NOMO-1 treated with DMSO at 0.1 percent for 48 hours (cell line): Measurements from ENCODE around the gene CCNDBP1.
"Not testable (repeated sequence)": the region's sequence is repeated elsewhere in the genome, so short reads cannot be mapped to it uniquely, and the experiment has no call there.

Experiments
- DNase-seq: peaks from one replicate; lab custom pipeline; 2025; ENCODE audit not compliant: unreplicated experiment; lab: John Stamatoyannopoulos, UW

The CCNDBP1 gene

DNA sequence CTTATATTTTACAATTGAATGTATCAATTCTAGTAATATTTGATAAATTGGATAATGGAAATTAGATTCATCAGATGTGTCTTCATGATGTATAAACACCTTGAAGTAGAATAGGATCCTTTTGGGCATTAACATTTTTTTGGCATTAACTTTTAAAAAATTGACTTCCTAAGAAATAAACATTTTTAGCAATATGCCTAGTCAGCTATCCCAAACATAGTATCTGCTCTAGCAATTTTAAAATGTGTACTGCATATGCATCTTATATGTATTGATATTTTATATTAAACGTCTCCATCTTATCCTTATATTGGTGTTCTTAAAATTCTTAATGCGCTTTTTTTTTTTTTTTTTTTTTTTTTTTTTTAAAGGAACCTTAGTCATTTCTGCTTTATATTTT, 8.5 kb downstream of the CCNDBP1 start:
- DNase-seq: no peak

DNA sequence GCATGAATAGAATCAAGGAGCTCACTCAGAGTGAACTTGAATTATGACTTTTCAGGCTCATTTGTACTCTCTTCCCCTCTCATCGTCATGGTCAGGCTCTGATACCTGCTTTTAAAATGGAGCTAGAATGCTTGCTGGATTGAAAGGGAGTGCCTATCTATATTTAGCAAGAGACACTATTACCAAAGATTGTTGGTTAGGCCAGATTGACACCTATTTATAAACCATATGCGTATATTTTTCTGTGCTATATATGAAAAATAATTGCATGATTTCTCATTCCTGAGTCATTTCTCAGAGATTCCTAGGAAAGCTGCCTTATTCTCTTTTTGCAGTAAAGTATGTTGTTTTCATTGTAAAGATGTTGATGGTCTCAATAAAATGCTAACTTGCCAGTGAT, 9.6 kb downstream of the CCNDBP1 start:
- DNase-seq: no peak

DNA sequence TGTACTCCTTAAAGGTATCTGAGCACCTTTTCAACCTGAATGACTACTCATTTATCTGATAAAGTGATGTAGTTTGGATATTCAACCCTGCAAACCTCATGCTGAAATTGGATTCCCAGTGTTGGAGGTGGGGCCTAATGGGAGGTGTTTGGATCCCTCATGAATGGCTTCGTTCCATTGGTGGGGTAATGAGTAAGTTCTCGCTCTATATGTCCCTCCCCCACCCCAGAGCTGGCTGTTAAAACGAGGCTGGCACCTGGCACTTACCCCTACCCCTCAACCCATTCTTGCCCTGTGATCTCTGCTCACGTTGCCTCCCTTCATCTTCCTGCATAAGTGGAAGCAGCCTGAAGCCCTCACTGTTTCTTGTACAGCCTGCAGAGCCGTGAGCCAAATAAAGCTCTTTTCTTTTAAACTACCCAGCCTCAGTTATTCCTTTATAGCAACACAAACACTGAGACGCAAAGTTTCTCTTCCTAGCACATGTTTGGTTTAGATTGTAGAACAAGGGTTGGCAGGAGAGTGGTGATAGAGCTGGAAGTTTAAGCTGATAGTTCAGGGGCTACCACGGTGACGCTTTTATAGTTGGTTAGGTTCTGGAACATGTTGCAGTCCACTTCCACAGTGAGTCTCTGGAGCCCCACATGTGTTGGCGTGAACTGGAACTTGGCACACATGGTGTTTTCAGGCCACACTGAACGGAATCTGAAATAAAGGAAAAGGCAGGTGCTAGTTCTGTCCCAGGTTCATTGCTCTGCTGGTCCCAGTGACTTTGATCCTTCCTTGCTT, 11.8 kb downstream of the CCNDBP1 start:
- no peak for DNase-seq

DNA sequence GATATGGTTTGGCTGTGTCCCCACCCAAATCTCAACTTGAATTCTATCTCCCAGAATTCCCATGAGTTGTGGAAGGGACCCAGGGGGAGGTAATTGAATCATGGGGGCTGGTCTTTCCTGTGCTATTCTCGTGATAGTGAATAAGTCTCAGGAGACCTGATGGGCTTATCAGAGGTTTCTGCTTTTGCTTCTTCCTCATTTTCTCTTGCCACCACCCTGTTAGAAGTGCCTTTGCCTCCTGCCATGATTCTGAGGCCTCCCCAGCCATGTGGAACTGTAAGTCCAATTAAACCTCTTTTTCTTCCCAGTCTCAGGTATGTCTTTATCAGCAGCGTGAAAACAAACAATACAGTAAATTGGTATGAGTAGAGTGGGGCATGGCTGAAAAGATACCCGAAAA, 12.6 kb downstream of the CCNDBP1 start:
- DNase-seq: not testable (repeated sequence)

DNA sequence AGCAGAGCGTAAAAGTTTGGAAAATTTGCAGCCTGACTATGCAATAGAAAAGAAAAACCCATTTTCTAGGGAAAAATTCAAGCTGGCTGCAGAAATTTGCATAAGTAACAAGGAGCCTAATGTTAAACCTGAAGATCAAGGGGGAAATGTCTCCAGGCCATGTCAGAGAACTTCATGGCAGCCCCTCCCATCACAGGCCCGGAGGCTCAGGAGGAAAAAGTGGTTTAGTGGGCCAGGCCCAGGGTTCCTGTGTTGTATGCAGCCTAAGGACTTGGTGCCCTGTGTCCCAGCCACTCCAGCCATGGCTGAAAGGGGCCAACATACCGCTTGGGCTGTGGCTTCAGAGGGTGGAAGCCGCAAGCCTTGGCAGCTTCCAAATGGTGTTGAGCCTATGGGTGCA, 13.4 kb downstream of the CCNDBP1 start:
- not testable (repeated sequence) for DNase-seq

DNA sequence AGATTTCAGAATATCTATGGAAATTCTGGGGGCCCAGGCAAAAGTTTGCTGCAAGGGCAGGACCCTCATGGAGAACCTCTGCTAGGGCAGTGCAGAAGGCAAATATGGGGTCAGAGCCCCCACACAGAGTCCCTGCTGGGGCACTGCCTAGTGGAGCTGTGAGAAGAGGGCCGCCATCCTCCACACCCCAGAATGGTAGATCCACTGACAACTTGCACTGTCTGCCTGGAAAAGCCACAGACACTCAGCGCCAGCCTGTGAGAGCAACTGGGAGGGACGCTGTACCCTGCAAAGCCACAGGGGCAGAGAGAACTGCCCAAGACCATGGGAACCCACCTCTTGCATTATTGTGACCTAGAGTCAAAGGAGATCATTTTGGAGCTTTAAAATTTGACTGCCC, 13.8 kb downstream of the CCNDBP1 start:
- DNase-seq: no peak

DNA sequence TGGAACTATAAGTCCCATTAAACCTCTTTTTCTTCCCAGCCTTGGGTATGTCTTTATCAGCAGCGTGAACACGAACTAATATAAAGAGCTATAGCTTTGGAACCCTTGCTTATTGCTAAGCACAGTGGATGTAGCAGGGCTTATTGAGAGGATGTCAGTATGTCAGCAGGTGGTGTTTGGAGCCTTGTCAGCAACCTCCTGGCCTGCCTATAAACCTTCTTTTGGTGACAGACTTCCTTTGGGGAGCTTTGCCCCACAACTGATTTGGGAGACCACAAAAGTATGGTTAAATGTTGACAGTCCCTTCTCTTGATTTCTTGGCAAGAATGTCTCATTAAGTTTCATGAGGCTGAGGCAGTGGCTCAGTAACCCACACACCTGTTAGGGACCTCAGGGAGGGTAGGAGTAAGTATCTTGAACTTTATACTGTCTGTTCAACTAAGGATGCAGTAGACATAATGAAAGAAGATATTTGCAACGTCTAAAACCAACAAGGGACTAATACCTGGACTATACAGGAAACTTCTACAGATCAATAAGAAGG, 14.8 kb downstream of the CCNDBP1 start:
- DNase-seq: no peak

DNA sequence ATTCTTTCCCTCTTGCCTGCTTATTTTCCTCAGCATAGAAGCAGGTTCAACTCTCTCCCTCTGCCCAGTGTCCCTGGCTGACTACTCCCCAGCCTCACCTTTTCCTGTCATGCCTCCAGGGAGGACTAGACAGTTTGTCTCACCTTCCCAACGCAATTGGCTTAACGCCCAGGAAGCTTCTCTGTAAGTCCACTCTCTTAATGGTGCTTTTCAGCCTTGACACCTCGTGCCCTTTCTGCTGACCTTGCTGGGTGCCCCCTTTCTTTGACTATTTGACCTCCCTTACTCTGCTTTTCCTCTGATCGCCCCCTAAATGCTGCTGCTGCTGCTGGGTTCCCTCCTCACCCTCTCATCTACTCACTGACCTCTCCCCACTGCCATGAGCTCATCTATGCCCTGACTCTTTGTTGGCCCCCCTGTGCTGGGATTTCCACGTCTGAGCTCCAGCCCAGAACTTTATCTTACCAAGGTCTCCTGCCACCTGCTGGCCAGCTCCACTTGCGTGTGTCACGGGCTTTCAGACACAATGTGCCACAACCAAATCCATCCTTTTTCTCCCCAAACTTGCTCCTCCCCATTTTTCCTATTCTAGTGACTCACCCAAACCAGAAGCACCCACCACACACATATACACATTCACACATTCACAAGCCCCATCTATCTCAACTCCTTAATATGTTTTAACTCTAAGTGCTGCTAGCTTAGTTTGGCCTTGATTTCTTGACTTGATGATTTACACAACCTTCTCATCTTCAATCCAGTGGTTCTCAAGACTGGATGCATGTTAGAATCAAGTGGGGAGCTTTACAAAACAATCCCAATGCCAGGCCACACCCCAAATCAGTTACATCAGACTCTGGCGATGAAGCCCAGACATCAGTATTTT, 19.1 kb downstream of the CCNDBP1 start:
- peak; percentile 16 for DNase-seq

DNA sequence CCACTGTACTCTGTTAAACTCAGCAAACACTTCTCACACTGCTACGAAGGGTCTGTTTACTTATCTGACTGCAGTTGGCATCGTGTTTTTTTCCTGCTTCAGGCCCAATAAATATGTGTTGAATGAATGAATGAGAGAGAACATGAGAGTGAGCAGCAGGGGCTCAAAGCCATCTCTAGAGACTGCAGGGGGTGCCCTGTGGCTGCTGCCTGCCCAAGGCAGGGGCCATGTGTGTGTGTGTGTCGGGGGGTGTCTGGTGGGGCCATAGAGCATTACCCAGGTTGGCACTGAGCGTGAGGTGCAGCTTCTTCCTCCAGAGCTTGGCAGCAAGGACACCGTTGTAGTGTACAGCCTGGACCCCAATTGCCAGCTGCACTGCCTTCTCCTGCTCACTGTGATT, 20.9 kb downstream of the CCNDBP1 start:
- no peak for DNase-seq

DNA sequence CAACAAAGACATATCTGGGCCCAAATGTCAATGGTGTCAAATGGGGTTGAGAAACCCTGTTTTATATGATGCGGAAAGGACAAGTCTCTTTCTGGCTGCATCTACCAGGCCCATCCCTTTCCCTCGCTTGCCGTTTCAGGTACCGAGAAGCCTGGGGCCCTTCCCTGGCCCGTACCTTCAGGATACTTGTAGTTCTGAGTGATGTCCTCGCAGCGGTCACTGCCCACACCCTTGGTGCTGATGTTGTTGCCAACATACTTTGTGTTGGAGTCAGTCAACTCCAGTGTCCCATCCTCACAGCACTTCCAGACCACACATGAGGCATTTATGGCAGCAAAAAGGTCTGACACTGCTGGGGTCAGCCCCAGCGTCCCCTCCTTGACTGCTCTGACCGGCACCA, 21.8 kb downstream of the CCNDBP1 start:
- DNase-seq: no peak

DNA sequence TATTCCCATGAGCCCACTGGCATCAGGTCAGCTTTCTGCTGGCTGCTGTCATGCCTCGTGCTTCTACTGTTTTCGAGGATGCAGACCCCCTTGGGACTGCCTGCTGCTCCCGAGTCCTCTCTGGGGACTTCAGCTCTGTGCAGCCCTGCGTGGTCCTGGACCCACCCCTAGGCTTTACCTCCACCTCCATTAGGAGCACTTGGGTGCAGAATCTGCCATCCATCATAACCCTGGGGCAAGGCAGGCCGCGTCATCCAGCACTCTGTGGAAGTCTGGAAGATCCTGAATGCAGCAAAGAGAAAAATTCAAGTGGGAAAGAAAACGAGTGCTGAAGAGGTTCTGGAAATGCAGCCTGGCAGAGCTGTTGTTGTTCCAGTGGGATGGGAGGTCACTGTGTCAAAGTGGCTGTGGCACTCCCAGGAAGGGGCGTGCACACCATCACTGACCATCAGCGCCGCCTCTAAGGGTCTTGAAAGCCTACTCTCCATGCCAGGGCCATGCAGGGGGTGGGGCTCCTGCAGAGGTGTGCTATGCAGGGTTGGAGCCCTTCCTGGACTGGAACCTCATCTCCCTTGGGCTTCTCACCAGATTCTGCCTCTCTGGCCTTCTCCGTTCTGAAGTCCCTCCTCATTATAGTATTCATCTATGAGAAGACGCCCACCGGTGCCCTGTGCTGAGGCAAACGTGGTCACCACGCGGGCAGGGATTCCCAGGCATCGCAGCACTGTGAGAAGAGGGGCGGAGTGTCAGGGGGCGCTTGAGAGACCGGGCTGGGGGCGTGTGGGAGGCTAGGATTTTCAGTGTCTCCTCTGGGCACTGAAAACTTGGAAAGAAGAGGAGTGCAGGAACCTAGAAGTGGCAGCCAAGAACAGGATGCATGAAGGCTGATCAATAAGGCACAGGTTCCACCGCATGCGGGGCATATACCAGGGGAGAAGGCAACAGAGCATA, 23.1 kb downstream of the CCNDBP1 start:
- no peak for DNase-seq

DNA sequence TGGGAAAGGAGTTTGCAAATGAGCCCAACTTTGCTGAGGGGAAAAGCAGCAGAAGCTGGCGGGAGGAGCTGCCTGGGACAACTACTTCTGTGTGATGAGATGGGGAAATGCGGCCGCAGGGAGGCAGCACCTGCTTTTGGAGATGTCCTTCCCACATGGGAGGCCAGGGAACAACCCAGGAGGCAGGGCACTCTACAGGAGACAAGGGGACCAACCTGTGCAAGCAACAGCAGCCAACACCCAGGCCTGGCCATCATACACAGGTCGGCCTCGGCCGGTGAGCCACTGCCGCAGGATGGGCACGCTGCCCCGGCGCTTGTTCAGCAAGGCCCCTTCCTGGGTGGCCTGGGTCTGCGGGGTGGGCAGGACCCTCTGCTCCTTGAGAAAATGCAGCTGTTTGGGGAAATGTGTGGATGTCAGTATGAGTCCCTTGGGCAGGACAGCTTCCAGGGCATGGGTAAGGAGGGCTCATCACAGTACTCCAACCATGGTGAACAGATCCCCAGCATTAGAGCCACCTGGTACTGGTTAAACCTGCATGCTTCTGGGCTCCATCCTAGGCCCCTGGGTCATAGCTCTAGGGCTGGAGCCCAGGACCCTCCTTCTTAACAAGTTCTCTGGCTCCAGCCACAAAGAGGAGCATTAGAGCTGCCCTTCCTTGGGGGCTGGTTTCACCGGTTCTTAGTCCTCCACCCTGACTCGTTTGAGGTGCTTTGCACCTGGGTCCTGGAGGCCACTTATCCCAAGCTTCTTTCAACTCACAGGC, 24.0 kb downstream of the CCNDBP1 start:
- DNase-seq: no peak

DNA sequence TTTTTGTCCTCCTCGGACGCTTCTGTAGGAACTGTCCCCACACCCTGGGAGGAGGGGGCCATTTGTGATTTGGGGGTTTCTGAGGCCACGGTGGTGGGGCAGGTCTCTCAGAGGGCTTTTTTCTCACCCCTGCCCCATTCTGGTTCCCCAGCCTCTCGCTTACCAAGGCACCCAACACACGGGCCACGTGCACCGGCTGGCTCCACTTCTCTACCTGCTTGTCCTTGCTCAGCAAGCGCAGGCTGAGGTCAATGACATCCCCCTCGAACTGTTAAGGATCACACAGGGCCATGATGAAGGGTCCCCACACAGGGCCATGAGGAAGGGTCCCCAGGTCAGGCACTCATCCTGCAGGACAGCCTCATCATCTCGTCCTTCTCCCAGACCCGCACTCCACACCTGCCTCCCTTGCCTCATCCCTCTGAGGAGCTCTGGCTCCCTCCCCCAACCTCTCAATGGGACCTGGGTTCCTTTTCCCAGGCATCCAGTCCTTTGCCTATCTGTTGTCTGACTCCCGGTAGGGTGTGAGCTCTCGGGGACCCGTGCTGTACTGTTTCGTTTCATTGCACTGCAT, 25.1 kb downstream of the CCNDBP1 start:
- DNase-seq: no peak

DNA sequence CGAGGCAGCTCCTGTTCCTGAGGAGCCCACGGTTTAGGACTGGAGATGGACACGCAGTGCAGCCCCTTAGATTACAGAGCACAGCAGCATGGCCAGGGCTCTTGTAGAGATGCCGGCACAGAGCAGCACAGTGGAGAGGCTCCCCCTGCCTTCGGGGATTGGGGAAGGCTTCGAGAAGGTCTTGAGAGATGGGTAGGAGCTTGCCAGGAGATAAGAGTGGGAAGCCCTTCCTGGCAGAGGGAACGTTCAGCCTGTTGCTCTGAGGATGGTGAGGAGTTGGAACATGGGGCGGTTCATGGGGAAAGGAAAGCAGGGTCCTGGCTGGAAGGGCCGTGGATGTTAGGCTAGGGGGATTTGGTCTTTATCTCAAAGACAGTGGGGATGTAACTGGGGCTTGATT, 25.6 kb downstream of the CCNDBP1 start:
- no peak for DNase-seq

DNA sequence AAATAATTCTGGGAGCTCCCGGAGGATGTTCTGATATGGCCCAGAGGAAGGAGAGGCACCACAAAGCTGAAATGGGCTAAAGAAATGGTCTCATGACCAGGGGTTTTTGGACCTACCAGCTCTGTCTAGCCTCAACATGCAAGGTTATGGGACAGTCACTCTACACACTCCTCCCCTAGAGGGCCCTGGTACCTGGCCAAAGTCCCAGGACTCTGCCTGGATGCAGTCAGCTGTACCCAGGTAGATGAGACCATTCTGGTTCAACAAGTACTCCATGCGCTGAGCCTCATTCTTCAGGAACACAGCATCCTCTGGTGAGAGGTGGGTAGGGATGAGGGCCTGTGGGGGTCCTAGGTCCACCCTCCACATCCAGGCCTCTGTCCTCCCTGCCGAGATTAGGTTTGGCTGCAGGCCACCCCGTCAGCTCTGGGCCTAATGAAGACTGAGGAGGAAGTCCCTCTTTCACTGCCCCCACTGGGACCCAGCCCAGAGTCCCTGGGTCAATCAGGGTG, 26.1 kb downstream of the CCNDBP1 start:
- DNase-seq: no peak

DNA sequence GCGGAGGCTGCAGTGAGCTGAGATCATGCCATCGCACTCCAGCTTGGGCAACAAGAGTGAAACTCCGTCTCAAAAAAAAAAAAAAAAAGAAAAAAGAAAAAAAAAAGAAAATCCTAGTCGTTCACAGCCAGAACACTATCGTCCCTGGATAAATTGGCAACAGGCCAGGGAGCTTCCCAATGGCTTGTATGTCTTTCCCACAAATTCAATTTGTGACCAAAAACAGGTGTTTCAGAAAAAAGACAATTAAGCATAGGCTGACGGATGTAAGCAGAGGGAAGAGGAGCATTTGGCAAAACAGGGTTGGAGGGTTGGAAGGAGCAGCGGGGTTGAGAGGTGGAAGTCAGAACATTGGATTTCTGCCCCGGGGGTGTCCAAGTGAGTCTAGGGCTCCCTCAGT, 27.1 kb downstream of the CCNDBP1 start:
- DNase-seq: no peak

DNA sequence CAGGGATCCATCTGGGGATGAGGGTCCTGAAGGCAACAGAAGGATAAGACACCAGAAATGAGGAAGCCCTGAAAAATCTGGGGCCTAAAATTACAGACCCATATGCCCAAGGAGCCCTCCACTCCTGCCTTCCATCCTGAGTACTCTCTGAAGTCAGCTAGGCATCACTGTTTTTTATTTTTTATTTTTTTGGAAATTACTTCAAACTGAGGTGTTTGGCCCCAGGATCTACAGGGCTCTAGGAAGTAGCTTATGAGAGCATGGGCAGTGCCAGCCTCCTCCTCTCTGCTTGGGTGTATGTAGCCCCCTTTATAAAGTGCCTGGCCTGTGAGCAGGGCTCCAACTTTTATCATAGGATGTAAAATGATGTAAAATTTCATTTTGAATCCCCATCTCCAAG, 27.7 kb downstream of the CCNDBP1 start:
- DNase-seq: no peak

DNA sequence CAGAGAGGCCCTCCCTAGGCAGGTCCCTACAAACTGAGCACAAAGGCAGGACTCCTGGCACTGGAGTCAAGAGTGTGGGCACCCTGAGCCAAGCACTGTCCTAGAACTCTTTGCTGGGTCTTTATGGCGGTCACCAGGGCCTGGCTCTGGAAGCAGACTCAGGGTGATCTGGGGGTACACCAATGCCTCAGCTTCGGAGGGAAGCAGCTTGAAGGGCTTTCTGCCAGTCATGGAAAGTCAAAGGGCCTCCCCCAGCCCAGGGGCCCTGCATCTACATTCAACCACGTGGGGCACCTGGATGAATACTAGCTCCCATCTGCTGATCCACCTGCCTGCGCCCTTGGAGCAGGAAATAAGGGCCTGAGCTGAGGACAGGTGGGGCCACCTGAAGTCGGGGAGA, 28.3 kb downstream of the CCNDBP1 start:
- no peak for DNase-seq

DNA sequence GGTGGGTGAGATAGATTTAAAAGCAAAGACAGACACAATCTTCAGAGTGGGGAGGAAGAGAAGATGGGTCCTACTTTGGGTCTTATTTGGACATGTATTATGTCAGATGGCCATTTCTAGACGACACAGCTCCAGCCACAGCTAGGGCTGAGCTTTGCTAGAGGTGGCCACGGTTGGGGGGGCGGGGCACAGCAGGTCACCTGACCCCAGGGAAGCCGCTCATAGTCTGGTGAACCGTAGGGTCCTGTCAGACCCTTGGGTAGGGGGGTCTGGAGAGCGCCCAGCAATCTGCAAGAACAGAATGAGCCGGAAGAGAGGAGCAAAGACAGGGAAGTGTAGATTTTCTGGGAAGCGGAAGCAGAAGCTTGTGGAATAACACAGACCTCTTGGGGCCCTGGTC, 29.0 kb downstream of the CCNDBP1 start:
- no peak for DNase-seq
